MM.1S (cell line): ENCODE measurements around the gene FADS3.
"Not testable (repeated sequence)": the region's sequence is repeated elsewhere in the genome, so short reads cannot be mapped to it uniquely, and the experiment has no call there.

Experiments used
- EZH2 ChIP-seq: fragments of 300-600 bp; sonication (generic); optimal IDR thresholded peaks from 2 replicates; pipeline ENCODE3; 2017; ENCODE audit warnings: low read depth, mild to moderate bottlenecking, antibody characterized with exemption, low read length, mixed read lengths
- TF ChIP-seq, protein P1 (sequence below): fragments of 300-600 bp; sonication (generic); IDR thresholded peaks from 2 replicates; pipeline ENCODE4 v1.5.1; 2016; ENCODE audit warnings: antibody characterized with exemption, low read length, mixed read lengths

DNA sequence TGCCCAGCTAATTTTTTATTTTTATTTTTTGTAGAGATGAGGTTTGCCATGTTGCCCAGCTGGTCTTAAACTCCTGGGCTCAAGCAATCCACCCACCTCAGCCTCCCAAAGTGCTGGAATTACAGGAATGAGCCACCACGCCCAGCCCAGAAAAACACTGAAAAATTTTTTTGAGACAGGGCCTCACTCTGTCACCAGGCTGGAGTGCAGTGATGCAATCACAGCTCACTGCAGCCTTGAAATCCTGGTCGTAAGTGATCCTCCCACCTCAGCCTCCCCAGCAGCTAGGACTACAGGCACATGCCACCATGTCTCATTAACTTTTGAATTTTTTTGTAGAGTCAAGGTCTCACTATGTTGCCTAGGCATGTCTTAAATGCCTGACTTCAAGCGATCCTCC is 9.1 kb downstream of the FADS3 start:
- TF ChIP-seq, protein P1, sequence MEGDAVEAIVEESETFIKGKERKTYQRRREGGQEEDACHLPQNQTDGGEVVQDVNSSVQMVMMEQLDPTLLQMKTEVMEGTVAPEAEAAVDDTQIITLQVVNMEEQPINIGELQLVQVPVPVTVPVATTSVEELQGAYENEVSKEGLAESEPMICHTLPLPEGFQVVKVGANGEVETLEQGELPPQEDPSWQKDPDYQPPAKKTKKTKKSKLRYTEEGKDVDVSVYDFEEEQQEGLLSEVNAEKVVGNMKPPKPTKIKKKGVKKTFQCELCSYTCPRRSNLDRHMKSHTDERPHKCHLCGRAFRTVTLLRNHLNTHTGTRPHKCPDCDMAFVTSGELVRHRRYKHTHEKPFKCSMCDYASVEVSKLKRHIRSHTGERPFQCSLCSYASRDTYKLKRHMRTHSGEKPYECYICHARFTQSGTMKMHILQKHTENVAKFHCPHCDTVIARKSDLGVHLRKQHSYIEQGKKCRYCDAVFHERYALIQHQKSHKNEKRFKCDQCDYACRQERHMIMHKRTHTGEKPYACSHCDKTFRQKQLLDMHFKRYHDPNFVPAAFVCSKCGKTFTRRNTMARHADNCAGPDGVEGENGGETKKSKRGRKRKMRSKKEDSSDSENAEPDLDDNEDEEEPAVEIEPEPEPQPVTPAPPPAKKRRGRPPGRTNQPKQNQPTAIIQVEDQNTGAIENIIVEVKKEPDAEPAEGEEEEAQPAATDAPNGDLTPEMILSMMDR = not testable (repeated sequence)
- not testable (repeated sequence) for TF ChIP-seq EZH2
